GM18907 (cell line): ENCODE measurements around the gene CASP7.
"Not testable (repeated sequence)": the region's sequence is repeated elsewhere in the genome, so short reads cannot be mapped to it uniquely, and the experiment has no call there.

ENCODE experiments used
- ATAC-seq: cut with Tn5 transposase; IDR thresholded peaks from one replicate; pipeline ENCODE4 v1.9.1; 2021; ENCODE audit warnings: mild to moderate bottlenecking, moderate library complexity; ENCODE audit not compliant: unreplicated experiment

The CASP7 gene

GRCh38 chr10:113679463-113680189 lies at the start of gene CASP7:
Gene CASP7 (plus strand): TSS chr10:113679912. CDS start chr10:113697494, 17,582 bp downstream.
- peak; percentile 79 for ATAC-seq

GRCh38 chr10:113630929-113631533 lies 48.7 kb upstream of the CASP7 start:
- no peak for ATAC-seq

- no peak for ATAC-seq
Measured at GRCh38 chr10:113631684-113632367, 47.9 kb upstream of the CASP7 start.

- ATAC-seq = no peak
Measured at GRCh38 chr10:113639966-113640365, 39.7 kb upstream of the CASP7 start.

GRCh38 chr10:113641702-113642101 lies 38.0 kb upstream of the CASP7 start:
- no peak for ATAC-seq

- ATAC-seq = no peak
Measured at GRCh38 chr10:113643183-113643582, 36.5 kb upstream of the CASP7 start.

GRCh38 chr10:113644185-113645120 lies 35.3 kb upstream of the CASP7 start:
- ATAC-seq = no peak

GRCh38 chr10:113646336-113647201 lies 33.1 kb upstream of the CASP7 start:
- no peak for ATAC-seq

- no peak for ATAC-seq
Measured at GRCh38 chr10:113647812-113648211, 31.9 kb upstream of the CASP7 start.

- no peak for ATAC-seq
Measured at GRCh38 chr10:113648478-113648877, 31.2 kb upstream of the CASP7 start.

GRCh38 chr10:113650172-113650571 lies 29.5 kb upstream of the CASP7 start:
- no peak for ATAC-seq

- no peak for ATAC-seq
Measured at GRCh38 chr10:113651021-113651420, 28.7 kb upstream of the CASP7 start.

GRCh38 chr10:113651898-113652297 lies 27.8 kb upstream of the CASP7 start:
- ATAC-seq = no peak

- not testable (repeated sequence) for ATAC-seq
Measured at GRCh38 chr10:113652456-113652855, 27.3 kb upstream of the CASP7 start.

- no peak for ATAC-seq
Measured at GRCh38 chr10:113656896-113657295, 22.8 kb upstream of the CASP7 start.

GRCh38 chr10:113657544-113657943 lies 22.2 kb upstream of the CASP7 start:
- no peak for ATAC-seq

GRCh38 chr10:113661332-113661731 lies 18.4 kb upstream of the CASP7 start:
- ATAC-seq = no peak

- ATAC-seq = no peak
Measured at GRCh38 chr10:113663142-113663541, 16.6 kb upstream of the CASP7 start.

- no peak for ATAC-seq
Measured at GRCh38 chr10:113663908-113664307, 15.8 kb upstream of the CASP7 start, which contains the start of gene NRAP. Gene NRAP (minus strand): TSS chr10:113664041. CDS start chr10:113663882, 159 bp downstream.

GRCh38 chr10:113665352-113665751 lies 14.4 kb upstream of the CASP7 start:
- no peak for ATAC-seq
